Stimulated activated CD8-positive, alpha-beta memory T cell treated with anti-CD3 and anti-CD28 coated beads, Interleukin-4, amount 100 ng/mL, for 1 hour (primary cell): Measurements from ENCODE around the gene DCTD.

Experiments used
- DNase-seq, 2 donors: peaks; one replicate each; pipeline ENCODE4 v3.0.0-alpha.2; 2020; ENCODE audit warnings: low read depth in 2 of 2, low spot score in 1 of 2

The DCTD gene

DNA sequence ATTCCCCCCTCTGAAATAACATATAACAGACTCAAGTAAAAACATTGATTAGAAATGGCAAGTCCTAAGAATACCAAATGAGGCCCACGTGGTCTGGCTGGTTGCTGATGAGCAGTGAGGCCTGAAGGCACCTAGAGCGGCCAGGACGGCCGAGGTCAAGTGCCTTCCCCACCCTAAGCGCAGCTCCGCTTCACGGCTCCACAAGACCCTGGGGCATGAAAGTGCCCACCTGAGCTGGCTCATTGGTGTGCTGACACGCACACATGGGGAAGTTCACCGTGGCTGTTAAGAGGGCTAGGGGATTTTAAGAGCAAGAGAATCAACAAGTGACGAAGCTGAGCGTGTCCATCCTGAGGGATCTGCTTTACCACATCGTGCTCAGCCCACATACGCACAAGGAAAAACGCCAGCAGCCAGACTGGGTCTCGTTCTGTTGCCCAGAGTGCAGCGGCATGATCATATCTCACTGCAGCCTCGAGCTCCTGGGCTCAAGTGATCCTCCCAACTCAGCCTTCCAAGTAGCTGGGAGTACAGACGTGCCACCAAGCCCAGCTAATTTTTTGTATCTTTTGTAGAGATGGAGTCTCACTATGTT is 22.4 kb downstream of the DCTD start:
- no peak for DNase-seq

DNA sequence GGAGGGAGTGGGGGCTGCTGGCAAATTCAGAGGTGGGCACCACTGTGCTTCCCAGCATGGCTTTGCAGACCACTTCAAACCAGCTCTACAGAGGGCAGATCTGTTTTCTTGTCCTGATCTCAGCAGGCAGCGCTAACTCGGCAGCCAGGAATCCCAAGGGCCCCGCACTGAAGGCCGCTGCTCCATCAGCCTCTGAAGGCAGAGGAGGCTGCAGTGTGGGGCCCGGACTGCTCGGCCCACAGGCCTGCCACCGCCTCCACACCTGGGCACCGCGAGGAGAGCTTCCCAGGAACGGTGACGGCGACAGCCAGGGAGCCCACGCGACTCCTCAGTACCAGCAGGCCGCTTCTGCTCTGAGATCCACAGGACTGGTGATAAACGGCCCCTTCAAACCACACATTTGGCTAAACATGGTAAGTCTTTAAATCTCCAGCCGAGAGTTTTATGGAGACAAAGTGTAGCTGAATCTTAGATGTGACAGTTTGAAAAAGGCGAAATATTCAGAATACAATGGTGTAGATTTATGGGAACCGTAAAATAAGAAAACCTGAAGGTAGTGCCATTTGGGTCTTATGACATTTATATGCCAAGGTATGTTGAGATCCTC is 23.6 kb downstream of the DCTD start:
- DNase-seq = no peak

DNA sequence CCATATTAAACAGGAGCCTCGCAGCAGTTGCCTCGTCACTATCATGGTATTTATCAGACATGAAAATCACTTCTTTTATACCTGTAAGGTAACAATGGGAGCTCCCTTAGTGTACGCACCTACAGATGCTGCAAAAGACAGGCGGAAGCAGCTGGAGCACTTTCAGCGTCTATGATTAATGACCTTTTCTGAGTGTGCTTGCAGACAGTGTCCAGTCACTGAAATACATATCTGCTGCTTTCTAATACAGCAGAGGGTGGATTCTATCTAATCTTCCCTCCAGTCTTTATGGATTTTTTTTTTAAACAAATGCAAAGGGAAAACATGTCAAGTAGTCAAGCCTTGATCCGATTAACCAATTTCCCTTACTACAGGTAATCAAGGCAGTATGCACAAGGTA is 24.1 kb downstream of the DCTD start:
- no peak for DNase-seq

- no peak for DNase-seq
Observed at GRCh38 chr4:182890202-182890601, 27.0 kb downstream of the DCTD start.

- no peak for DNase-seq
Observed at GRCh38 chr4:182888891-182889290, 28.3 kb downstream of the DCTD start.

- DNase-seq = no peak
Observed at GRCh38 chr4:182886768-182887167, 30.4 kb downstream of the DCTD start.

DNA sequence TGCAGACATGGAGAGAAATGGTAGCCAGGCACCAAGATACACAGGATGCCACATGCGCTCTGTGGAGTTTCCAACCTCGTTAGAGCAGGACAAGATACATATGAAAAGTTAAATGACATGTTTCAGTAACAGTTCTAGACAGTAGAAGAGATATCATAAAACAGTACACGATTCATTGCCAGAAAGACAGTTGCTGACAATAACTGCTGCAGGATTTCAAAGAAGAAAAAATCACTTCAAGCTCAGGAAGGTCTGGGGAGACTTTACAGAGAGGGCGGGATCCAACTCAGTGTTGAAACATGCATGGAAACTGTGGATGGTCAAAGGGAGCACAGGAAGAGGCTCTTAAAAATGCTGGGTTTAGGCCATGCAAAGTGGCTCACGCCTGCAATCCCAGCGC is 31.0 kb downstream of the DCTD start:
- no peak for DNase-seq

DNA sequence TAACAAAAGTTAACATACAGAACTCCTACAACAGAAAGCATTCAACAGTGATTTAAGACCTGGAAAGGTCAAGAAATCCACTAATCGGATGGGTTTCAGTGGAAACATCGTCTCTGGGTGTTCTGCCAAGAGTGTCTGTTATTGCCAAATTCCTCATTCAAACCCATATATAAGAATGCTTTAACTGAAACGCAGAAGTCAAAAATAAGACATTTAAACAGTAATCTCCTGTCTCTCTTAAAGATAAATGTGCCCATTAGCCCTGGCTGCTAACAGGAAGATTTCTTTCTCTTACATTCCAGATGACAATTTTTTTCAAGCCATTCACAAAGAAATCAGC is 31.5 kb downstream of the DCTD start:
- DNase-seq = no peak

DNA sequence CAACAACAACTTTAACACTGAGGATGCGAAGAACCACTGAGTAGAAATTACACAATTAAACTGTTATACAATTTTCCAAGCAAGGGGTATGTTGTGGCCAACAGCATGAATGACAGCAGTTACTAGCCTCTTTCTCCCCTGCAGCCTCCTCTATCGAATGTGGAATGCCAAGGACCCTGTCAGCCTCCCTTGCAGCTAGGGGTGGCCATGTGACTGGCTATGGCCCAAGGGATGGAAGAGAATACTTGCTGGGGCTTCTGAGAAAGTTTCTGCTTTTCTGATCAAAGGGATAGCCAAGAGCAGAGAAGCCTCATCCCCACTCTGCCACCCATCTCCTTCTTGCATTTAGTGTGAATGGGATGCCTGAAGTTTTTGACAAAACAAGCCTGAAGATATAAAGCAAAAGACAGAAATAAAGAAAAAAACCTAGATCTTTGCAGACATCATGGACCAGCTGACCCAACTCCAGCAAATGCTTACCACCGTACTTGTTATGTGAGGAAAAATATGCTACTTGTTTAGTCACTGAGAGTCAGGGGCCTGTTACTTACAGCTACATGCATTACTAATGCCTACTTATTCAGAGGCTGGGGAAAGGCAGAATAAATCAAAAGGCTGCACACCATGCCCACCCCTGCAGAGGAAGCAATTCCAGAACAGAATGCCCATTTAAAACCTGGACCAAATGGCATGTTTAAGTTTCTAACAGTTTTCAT is 32.0 kb downstream of the DCTD start:
- DNase-seq = no peak

GRCh38 chr4:182884040-182884439 is 33.1 kb downstream of the DCTD start:
- DNase-seq = no peak

DNA sequence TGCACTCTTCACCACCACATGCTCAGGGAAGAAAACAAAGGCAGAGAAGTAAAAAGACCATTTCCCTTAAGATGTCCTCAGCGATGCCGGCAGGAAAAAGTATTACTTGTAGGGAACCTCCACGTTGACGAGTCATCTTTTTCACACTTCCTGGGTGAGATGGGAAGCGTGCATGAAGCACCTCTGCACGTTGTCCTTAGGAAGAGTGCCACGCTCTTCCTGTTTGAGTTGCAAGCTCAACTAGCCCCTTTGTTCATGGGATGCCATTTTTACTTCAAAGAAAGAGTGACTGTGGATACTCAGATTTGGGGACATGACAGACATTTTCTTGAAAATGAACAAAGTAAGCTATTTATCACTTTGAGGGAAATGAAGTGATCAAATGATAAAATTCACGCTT is 33.8 kb downstream of the DCTD start:
- no peak for DNase-seq

GRCh38 chr4:182881914-182882313 is 35.3 kb downstream of the DCTD start:
- no peak for DNase-seq

DNA sequence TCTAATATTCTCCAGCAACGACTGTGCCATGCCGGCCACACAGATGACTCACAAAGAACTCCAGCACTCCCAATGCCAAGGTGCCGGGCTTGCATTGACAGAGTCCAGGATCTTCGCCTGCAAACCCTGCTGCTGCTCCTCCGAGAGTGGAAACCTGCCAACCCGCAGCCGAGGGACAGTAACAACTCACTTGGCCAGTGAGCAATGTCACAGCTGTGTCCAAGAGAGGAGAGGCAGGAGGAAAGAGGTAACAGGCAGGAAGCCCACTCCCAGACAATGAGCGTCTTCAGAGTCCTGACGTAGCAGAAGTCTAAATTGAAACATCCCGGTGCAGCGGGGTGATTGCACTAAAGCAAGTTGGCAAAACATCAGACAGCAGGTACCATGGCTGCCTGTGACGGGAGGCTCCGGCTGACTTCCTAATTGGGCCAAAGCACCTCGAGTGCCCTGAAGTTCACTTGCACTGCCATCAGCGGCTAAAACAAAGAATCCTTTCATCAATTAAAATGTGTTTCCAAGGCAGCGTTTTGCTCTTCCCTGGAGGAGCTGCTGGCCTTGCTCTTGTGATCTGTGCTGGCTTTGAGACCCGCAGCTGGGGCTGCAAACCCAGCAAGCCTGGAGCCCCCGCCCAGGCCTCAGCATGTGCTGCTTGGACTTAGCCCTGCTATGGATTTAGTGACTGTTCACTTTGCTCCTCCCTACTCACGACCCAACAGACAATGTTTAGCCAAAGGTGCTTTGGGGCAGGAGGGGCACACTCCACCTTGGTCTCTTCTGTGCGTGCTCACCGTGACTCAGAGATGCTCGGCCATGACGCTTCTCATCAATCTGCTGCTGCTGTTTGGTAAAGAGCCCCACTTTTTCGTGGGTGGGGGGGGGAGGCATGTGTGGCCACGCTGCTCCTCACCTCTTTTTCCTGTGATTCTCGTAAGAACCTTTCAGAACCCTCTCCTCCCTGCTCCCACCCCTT is 36.5 kb downstream of the DCTD start:
- no peak for DNase-seq

GRCh38 chr4:182879913-182880312 is 37.3 kb downstream of the DCTD start:
- DNase-seq = no peak

- no peak for DNase-seq
Observed at GRCh38 chr4:182878633-182879495, 38.3 kb downstream of the DCTD start.

DNA sequence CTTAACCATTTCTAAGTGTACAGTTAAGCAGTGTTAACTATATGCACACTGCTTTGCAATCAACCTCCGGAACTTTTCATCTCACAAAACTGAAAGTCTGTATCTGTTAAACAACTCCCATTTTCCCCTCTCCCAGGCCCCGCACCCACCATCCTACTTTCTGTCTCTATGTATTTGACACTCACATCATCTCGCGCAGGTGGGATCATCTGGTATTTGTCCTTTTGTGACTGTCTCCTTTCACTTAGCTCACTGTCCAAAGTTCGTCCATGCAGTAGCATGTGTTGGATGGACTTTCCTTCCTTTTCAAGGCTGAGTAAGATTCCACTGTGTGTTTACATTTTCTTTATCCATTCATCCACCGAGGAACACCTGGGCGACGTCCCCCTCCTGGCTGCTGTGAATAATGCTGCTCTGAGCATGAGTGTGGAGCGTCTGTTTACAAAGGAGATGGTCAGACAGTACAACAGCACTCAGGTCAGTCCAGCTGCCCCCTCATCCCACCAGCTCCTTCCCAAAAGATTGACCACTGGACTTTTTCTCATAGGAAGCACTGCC is 39.8 kb downstream of the DCTD start:
- DNase-seq = no peak

- DNase-seq = no peak
Observed at GRCh38 chr4:182876427-182876826, 40.8 kb downstream of the DCTD start.

GRCh38 chr4:182875453-182876405 is 41.5 kb downstream of the DCTD start:
- no peak for DNase-seq

- DNase-seq = no peak
Observed at GRCh38 chr4:182874797-182875345, 42.3 kb downstream of the DCTD start.
